Activated T-helper 9 cell treated with anti-CD3 and anti-CD28 coated beads, Interleukin-2, amount 50 U/mL, for 16 hours (primary cell): ENCODE measurements around the gene SLC1A7.
"Not testable (repeated sequence)": the region's sequence is repeated elsewhere in the genome, so short reads cannot be mapped to it uniquely, and the experiment has no call there.

Experiments used
- DNase-seq: peaks from one replicate; pipeline ENCODE4 v3.0.0-alpha.2; 2020; ENCODE audit warnings: low read depth

The SLC1A7 gene

DNA sequence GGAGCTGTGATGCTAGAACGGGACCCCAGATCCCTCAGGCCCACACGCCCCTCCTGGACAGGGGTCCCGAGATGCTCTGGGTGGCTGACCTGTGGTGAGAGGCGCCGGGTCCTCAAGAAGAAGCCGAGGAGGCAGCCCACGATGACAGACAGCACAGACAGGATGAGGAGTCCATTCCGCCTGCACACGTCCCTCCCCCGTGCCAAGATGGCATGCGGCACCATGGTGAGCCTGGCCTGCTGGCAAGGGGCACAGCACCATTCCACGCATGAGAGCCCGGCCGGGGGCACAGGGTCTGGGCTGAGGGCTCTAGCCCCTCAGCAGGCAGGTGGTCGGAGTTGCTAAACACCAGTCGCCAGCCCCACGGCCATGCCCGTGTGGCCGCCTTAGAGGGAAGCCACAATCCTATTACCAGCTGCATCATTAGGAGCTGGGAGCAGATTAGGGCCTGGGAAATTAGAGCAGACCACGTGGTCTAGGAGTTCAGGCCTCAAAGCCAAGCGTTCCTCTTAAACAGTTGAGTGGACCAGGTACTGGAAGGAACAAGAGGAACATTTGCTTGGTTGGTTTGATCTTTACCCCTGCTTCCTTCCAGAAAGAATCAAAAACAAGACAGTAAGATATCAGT is at the start of gene SLC1A7:
TSS of gene SLC1A7 (minus strand) at position 413 of the 628 bp plus-strand sequence. CDS start at position 224, 189 bp downstream.
- DNase-seq, result no peak

DNA sequence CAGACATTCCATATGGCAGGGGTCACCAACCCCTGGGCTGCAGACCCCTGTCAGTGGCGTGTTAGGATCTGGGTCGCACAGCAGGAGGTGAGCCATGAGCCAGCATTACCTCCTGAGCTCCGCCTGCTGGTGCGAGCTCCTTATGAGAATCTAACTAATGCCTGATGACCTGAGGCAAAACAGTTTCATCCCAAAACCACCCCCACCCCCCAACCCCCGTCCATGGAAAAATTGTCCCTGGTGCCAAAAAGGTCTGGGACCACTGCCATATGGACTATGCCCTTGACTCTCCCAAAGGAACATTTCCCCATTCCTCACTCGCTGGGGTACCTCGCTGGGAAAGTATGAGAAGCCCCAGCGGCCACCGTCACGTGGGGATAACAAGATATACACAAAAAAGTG is 47.8 kb upstream of the SLC1A7 start:
- no peak for DNase-seq

DNA sequence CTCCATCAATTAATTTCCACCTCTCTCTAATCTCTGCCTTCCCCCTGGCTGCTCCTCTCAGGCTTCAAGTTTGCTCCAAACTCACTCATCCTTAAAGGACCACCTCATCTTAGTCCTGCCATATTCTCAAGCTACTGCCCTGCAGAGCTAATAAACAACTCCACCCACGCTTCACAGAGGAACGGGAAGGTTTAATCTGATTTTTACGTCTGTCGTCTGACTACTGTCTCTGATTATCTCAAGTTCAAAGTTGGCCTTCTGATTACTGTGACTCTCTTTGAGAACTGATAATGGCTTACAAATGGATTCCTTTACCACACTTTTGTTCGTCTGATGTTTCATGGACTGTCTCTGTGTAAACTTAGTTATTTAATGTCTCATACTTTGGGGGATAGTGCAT is 46.6 kb upstream of the SLC1A7 start:
- DNase-seq, result no peak

DNA sequence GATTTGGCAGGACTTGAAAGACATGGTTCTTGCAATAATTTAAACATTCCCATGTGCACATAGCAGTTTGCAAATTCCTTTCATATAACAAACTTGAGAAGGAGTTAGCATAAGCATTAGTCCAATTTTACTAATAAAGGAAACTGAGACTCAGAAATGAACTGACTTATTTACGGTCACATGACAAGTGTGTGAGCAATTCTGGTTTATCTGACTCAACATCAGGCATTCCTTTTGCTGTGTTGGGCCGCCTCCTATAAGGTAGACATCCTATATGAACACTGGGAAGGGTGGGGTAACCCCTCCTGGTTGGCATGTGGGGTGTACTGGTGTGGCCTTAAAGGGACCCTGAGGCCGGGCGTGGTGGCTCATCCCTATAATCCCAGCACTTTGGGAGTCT is 45.7 kb upstream of the SLC1A7 start:
- DNase-seq, result no peak

DNA sequence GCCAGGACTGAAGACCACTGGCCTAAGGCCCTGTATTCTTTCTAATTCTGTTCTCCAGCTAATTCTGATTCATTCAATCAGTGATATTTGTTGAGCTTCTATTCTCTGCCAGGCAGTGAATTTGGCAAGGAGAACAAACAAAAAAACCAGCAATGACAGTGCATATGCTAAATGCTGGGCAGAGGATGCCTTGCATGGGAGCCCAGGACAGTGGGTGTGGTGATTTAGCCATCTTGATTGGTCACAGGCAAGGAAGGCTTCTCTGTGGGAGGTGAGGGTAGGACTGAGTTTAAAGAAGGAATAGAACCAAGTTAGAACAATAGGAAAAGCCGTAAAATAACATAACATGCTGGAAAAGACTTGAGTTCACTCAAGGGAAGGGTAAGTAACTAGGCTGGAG is 45.0 kb upstream of the SLC1A7 start:
- no peak for DNase-seq

DNA sequence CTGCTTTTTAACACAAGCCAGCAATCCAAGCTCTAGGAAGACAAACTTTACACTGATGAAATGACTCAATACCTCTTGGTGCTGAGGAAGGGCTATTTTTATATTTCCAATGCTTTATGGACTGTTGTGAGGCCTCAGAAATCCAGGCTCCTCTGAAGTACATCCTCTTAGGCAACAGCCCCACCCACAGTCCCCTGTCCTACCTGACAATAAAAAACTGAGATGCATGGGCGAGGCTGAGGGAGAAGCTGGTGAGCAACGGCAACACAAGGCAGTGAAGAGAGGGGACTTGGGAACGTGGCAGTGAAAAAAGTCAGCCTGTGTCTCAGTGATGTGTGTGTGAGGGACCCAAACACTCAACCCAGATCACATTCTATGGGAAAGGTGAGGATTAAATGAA is 44.1 kb upstream of the SLC1A7 start:
- no peak for DNase-seq

DNA sequence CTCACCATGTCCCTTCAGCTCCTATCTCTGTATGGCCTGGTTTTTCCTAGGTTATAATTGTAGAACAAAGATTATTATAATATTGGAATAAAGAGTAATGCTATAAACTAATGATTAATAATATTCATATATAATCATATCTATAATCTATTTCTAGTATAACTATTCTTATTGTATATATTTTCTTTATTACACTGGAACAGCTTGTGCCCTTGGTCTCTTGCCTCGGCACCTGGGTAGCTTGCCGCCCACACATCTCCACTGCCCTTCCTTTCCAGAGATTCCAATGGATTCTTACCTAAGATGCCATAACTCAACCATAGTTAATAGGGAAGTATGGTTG is 43.5 kb upstream of the SLC1A7 start:
- DNase-seq, result not testable (repeated sequence)

DNA sequence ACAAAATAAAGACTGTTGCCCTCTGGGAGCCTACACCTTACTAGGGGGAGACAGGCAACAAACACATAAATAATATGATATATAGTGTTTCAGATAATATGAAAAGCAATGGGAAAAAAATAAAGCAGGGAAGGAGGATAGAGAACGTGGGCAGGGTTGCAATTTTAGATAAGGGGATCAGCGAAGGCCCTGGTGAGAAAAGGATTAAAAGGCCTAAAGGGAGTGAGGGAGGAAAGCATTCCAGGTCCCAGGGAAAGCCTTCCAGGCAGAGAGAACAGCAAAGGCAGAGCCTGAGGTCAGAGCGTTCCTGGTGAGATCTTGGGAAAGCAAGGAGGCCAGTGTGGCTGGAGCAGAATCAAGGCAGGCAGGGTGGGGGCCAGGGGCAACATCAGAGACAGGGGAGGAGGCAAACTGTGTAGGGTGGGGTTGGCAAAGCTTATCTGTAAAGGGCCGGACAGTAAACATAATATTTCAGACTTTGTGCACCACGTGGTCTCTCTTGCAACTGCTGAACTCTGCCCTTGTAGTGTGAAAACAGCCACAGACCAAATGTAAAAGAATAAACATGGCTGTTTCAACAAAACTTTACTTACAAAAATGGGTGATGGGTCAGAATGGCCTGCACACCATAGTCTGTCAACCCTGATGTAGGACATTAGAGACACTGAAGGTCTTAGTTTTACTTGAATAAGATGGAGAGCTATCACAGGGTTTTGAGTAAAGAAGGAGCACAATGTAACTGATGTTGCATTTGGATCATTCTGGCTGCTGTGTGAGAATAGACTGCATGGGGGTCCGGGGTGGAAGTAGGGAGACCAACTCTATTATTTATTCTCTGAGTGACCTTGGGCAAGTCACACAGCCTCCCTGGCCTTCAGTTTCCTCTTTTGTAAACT is 40.9 kb upstream of the SLC1A7 start:
- DNase-seq, result no peak

DNA sequence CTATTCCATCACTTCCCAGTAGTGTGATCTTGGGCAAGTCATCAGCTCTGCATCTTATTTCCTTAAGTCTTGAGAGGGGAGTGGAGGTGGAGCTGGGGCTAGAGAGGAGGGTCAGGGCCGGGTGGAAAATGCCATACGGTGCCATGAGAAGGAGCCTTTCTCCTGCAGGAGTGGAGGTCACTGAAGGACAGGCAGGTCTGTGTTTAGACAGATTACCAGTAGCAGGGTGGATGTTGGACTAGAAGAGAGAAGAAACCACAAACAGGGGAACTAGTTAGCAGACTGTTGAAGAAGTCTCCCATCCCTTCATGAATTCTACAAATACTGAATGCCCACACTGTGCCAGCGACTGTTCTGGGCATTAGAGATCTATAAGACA is 40.3 kb upstream of the SLC1A7 start:
- no peak for DNase-seq

DNA sequence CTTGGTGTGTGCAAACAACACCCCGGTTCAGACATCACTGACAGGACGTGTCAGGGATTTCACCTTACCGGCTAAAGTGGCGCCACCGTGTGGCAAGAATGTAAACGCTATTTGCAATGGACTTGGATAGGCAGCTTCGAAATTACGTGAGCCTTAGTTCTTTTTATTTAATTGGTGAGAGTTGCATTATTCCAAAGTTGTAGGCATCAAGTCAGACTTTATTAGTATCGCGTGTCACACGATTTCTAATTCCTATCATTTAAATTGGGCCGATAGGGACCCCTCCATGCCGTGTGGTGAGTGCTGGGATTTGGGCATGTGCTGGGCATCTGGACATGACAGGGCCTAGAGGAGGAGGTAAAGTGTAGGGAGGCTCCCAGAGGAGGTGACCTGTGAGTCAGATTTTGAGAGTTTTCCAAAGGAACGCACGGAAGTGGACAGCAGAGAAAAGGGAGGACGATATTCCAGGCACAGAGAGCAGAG is 39.7 kb upstream of the SLC1A7 start:
- DNase-seq, result peak; percentile 60

DNA sequence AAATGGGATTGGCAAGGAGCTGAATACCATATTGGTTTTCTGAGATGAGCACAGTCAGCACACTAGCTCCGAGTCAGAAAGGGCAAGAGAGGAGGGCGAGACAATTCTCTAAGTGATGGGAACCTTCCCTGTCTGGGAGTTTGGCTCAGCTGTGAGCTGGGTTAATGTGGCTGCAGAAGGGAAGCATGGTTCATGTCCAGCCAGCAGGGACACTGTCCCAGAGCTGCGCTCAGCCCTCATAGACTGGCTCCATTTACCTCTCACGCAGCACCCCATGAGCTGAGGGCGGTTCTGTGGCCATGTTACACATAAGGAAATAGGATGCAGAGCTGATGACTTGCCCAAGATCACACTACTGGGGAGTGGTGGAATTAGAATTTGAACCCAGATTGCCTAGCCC is 38.5 kb upstream of the SLC1A7 start:
- DNase-seq, result no peak

DNA sequence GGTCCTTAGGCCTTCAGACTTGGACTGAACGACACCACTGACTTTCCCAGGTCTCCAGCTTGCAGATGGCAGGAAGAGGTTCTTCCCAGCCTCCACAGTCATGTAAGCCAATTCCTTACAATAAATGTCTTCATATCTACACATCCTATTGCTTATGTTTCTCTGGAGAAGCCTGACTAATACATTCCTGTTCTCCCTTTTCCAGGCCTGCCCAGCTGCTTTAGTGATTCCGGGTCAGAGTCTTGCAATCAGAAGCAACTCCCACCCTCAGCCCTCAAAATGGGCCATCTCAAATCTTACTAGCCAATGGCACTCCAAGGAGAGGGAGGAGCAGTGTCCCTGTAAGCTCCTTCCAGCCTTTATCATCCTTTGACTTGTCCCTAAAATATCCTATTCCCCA is 37.8 kb upstream of the SLC1A7 start:
- DNase-seq, result no peak

DNA sequence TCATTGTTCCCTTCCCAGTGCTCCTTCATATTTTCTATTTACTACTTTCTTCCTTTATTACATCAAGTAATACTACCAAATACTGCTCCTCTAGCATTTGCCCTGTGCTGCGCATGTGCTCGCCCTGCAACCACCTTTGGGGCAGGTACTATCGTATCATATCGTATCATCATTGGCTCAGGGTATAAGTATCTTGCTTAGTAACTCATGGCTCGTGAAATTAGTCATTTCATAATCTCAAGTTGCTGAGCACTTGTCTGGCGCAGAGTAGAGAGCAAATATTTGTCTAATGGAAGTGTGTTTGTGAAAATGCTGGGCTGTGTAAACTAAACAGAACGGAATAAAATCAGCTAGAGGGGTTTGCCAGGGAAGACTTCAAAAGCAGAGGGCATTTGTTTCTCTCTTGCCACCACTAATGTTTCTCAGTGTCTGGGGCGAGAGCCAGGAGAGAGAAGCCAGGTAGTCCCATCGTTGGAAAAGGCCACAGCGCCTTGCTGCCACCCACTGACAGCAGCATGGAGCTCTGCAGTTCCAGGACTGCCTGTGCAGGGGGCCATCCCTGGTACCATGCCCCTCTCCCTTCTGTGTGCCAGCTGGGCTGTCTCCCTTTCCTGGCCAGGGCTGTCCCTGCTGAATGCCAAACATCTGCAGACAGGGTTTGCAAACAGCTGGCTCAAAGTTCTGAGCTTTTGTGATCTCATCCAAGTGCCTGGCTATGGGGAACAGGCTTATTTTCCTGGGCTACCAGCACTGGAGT is 34.2 kb upstream of the SLC1A7 start:
- DNase-seq, result no peak

DNA sequence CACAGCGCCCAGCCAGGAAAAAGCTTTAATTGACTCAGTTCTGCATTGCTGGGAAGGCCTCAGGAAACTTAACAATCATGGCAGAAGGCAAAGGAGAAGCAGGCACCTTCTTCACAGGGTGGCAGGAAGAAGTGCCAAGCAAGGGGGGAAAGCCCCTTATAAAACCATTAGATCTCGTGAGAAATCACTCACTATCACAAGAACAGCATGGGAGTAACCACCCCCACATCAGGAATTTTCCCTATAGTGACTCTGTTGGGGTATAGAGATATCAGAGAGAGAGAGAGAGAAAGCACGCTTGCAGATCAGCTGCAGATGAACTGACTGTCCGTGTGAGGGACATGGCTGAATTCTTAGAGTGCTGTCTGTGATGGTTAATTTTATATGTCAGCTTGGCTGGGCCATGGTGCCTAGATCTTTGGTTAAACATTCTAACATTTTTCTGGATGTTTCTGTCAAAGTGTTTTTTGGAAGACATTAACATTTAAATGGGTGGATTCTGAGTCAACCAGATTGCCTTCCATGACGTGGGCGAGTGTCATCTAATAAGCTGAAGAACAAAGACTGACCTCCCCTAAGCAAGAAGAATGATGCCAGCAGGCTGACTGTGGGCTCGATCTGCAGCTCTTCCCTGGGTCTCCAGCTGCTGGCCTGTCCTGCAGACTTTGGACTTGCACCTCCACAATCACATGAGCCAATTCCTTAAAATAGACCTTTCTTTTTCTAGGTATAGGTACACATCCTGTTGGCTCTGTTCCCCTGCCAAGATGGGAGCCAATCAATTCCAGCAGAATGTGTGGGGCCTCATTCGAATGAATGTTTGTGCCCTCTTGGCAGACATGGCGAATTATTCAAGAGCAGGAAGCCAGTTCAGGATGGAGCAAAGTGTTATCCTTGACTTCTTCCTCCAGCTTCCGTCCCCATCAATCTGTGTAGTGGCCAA is 32.8 kb upstream of the SLC1A7 start:
- no peak for DNase-seq

DNA sequence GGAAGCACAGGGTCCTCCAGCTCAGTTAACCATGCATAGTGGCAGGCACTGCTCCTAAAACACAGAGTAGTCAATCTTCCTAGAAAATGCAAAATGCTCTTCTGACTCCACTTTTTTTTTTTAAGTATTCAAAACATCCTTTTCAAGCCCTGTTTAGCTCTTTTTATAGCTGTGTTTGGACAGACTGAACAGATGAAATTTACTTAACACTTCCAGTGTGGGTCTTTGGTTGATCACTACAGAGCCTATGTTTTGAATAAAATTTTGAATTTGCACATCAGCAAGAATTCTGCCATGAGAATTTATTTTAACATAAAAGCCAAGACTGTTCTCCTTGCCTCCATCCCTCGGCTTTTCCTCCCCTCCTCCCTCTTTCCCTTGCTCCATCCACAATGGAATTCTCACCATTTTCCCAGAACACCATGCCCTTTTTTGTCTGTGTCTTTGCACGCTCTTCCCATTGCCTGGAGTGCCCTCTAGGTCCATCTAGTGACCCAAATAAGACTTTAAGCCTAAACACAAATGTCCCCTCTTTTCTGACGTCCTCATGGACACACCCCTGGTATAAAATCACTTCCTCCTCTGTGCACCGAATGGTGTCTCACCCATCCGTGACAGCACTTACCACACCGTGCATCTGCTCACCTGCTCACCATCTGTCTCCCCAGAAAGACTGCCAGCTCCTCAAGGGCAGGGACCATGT is 30.1 kb upstream of the SLC1A7 start:
- DNase-seq, result no peak

DNA sequence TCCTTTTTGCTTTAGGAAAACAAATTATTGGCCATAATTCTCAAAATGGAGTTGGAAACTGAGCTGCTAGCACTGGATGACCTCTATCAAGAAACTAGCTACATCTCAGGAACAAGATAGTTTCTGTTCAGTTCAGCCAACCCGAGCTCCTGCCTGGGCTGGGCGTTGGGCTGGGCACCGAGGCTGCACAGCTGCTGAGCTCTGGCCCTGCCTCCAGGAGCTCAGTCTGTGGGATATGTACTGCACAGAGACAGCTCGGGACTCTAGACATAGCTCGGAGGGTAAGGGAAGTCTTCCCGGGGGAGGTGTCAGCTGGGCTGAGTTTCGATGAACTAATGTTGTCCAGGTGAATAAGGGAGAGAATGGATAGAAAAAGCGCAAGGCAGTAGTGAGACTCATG is 24.5 kb upstream of the SLC1A7 start:
- no peak for DNase-seq

DNA sequence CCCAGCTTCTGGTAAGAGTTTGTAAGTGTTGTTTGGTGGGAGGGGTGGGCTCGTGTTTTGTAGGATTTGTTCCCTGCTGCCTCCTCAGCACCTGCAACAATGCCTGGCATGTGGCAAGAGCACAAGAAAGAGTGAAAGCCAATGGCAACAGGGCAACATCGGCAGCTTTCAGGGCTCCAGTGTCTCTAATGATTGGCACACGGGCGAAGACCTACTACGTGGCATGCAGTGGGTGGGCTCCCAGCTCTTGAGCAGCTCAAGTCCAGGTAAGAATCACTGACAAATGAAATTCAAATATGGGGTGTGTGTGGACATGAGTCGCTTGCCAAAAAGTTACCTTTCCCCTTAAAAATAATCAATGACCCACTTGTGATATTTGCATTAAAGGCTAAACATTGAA is 23.9 kb upstream of the SLC1A7 start:
- DNase-seq, result no peak

DNA sequence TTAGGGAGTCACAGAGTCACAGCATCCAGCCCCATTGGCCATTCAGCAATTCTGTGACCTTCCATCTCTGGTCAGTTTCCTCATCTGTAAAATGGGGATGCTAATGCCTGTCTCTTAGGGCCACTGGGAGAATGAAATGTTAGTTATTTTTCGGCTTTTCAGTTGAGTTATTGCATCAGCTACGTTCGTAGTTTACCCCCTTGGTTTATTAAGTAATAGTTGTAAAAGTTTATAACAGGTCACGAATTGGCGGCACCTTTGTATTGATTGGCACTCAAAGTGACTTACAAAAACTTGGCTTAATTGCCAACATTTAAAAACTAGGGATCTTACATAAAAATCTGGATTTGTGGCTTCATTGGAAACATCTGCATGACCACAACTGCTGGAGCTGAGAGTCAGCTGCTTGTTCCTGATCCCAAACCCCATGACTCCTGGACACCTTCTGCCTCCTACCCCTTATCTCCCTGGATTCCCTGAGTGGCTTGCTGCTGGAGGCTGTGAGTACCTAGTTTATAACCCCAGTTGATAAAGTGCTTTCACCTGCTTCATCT is 23.0 kb upstream of the SLC1A7 start:
- DNase-seq, result no peak

DNA sequence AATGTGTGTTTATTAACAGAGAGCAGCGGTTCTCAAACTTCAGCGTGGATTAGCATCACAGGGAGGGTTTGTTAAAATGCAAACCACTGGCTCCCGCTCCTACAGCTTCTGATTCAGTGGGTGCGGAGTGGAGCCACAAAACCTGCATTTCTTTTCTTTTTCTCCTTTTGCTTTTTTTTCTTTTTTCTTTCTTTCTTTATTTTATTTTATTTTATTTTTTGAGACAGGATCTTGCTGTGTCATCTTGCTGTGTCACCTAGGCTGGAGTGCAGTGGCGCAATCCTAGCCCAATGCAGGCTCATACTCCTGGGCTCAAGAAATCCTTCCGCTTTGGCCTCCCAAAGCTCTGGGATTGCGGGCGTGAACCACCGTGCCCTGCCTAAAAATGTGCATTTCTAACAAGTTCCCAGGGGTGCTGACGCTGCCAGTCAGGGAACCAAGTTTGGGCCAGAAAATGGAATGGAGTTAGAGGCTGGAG is 20.9 kb upstream of the SLC1A7 start:
- no peak for DNase-seq

DNA sequence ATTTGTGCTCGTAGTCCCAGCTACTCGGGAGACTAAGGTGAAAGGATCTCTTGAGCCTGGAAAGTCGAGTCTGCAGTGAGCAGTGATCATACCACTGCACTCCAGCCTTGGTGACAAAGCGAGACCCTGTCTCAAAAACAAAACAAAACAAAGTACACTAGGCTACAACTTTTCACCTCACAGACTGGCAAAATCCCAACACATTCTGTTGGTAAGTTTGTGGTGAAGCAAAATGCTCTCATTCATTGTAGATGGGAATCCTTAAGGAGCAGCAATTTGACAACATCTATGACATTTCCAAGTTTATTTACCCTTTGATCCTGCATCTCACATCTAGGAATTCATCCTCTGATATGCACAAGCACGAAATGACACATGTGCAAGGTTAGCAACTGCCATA is 20.2 kb upstream of the SLC1A7 start:
- no peak for DNase-seq

DNA sequence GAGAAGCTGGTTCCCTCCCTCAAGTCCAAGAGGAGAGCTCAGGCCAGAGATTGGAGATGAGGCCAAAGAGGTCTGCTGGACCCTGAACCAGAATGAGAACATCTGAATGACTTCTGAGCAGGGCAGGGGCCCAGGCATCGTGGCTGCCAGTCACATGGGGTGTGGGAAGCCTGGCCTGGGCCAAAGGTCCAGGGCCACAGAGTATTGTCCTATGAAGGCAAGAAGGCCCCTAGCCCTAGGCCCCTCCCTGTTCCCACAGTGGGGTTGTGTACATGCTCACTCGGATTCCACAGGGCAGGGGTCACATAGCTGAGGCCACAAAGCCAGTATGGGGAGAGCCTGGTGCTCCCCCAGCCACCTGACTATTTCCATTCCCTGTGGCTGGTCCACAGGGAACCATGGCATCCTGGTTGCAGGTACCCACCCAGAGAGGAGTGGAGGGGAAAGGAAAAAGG is 18.5 kb upstream of the SLC1A7 start:
- DNase-seq, result no peak
